OCI-LY7 (cell line): ENCODE data around the gene OPALIN. TPM values are rescaled to one million over a fixed set of nuclear protein-coding genes. Genes with fewer than 3 reads are reported as not detected.

ENCODE experiments used
- BruUV-seq: library from RNA; stranded (reverse); fragments of 400-500 nt; replicated peaks from 2 replicates; lab custom pipeline; 2021; lab: Mats Ljungman, UMichigan
- CTCF ChIA-PET: fragments of 300-600 bp; sonication (Branson Sonifier 250); formaldehyde crosslinking; loops from one replicate; lab custom pipeline; 2022; ENCODE audit warnings: antibody characterized with exemption; ENCODE audit not compliant: unreplicated experiment; lab: Charles Lee
- POLR2A ChIA-PET: fragments of 300-600 bp; sonication (Branson Sonifier 250); formaldehyde crosslinking; loops from one replicate; lab custom pipeline; 2022; ENCODE audit warnings: antibody characterized with exemption; lab: Charles Lee
- DNase-seq: peaks from one replicate; pipeline ENCODE4 v3.0.0-alpha.2; 2015; ENCODE audit warnings: low spot score
- H2AFZ ChIP-seq: fragments of 200-600 bp; sonication (generic), shearing (Covaris generic); 2 replicates; pipeline ENCODE4 v1.6.1; 2014; ENCODE audit warnings: mild to moderate bottlenecking, antibody characterized with exemption, low read length, moderate library complexity
- H3K27ac ChIP-seq: fragments of 200-600 bp; sonication (generic); 2 replicates; pipeline ENCODE4 v1.5.1; 2014; ENCODE audit warnings: mixed run types, low read depth, mild to moderate bottlenecking, moderate library complexity, low read length, inconsistent platforms; ENCODE audit not compliant: poor library complexity, severe bottlenecking
- H3K36me3 ChIP-seq: fragments of 200-600 bp; sonication (generic); 2 replicates; pipeline ENCODE4 v1.6.1; 2014; ENCODE audit warnings: mild to moderate bottlenecking, antibody characterized with exemption, low read length, moderate library complexity, mixed read lengths; ENCODE audit not compliant: insufficient read depth
- H3K4me1 ChIP-seq: fragments of 200-600 bp; sonication (generic); 2 replicates; pipeline ENCODE4 v1.5.1; 2014; ENCODE audit warnings: mild to moderate bottlenecking, low read length; ENCODE audit not compliant: insufficient read depth, poor library complexity, severe bottlenecking
- H3K4me2 ChIP-seq: fragments of 200-600 bp; sonication (generic); 2 replicates; pipeline ENCODE4 v1.6.1; 2014; ENCODE audit warnings: mild to moderate bottlenecking, low read length
- H3K4me3 ChIP-seq: fragments of 200-600 bp; sonication (generic); 2 replicates; pipeline ENCODE4 v1.5.1; 2014; ENCODE audit warnings: mild to moderate bottlenecking, low read depth, low read length; ENCODE audit not compliant: poor library complexity, severe bottlenecking
- H3K79me2 ChIP-seq: fragments of 200-600 bp; sonication (generic); 2 replicates; pipeline ENCODE4 v1.6.1; 2016; ENCODE audit warnings: low read depth, mild to moderate bottlenecking, low read length, moderate library complexity, mixed read lengths; ENCODE audit not compliant: insufficient read depth
- H3K9me2 ChIP-seq: fragments of 200-600 bp; sonication (generic); 2 replicates; pipeline ENCODE4 v1.6.1; 2016; ENCODE audit warnings: mild to moderate bottlenecking, low read length, mixed read lengths; ENCODE audit not compliant: insufficient read depth
- H3K9me3 ChIP-seq: fragments of 200-600 bp; sonication (generic); 2 replicates; pipeline ENCODE4 v1.6.1; 2014; ENCODE audit warnings: mild to moderate bottlenecking, mixed run types, low read length, mixed read lengths
- H4K20me1 ChIP-seq: fragments of 200-600 bp; sonication (generic); 2 replicates; pipeline ENCODE4 v1.6.1; 2014; ENCODE audit warnings: mild to moderate bottlenecking, antibody characterized with exemption, low read length, moderate library complexity, mixed read lengths; ENCODE audit not compliant: insufficient read depth
- CTCF ChIP-seq: fragments of 200-600 bp; sonication (generic); conservative IDR thresholded peaks from 2 replicates; pipeline ENCODE4 v1.5.1; 2014; ENCODE audit warnings: mild to moderate bottlenecking, antibody characterized with exemption, low read length, moderate library complexity, mixed read lengths
- EZH2phosphoT487 ChIP-seq: fragments of 200-600 bp; sonication (generic); IDR thresholded peaks from 2 replicates; pipeline ENCODE4 v1.6.1; 2018; ENCODE audit warnings: low read depth, borderline replicate concordance, mild to moderate bottlenecking, mixed run types, antibody characterized with exemption, low read length, moderate library complexity, mixed read lengths
- intact Hi-C: fragments of 100-400 bp; cut with micrococcal nuclease; formaldehyde crosslinking; loops from one replicate; pipeline ENCODE4 v1.10.0; 2022; ENCODE audit not compliant: unreplicated experiment
- total RNA-seq, 2 experiments: library from RNA; depleted of rRNA in 1 of 2; stranded (reverse); fragments of >200 nt in 1 of 2; shearing (Covaris generic) in 1 of 2; gene quantifications; 2 replicates each; pipeline ENCODE4 v1.2.3, GENCODE V29; 2014 to 2022

The OPALIN gene
- total RNA-seq, 2 experiments from 2014 or later: not detected

- DNase-seq: no peak
- BruUV-seq: no TSS peak
- ChIA-PET CTCF (no interaction called here), POLR2A (no interaction called here)
- no peaks in the 10 kb centered on the region for H3K36me3 ChIP-seq
- H3K27ac ChIP-seq: no peak overlapping the region
- H3K79me2 ChIP-seq: no peaks in the 10 kb centered on the region
- TF ChIP-seq CTCF (no peak), EZH2phosphoT487 (no peak)
- no peaks in the 10 kb centered on the region for H3K4me1 ChIP-seq
- H3K9me2 ChIP-seq: no peaks in the 10 kb centered on the region
- H3K4me2 ChIP-seq: no peak overlapping the region
- no peaks in the 10 kb centered on the region for H3K9me3 ChIP-seq
- H2AFZ ChIP-seq: no peak overlapping the region
- no peaks in the 10 kb centered on the region for H4K20me1 ChIP-seq
- intact Hi-C loops: no loop called here
- H3K4me3 ChIP-seq: no peak overlapping the region
These were observed 2.0 kb upstream of the OPALIN start for GRCh38 chr10:96360766-96361165.

- ChIA-PET POLR2A (no interaction called here), CTCF (no interaction called here)
- no peaks in the 10 kb centered on the region for H3K9me2 ChIP-seq
- no peaks in the 10 kb centered on the region for H3K36me3 ChIP-seq
- no TSS peak for BruUV-seq
- H3K9me3 ChIP-seq: no peaks in the 10 kb centered on the region
- no peak for DNase-seq
- no peak overlapping the region for H3K27ac ChIP-seq
- no peak overlapping the region for H3K4me3 ChIP-seq
- H2AFZ ChIP-seq: no peak overlapping the region
- no peaks in the 10 kb centered on the region for H3K4me1 ChIP-seq
- H3K4me2 ChIP-seq: no peak overlapping the region
- no peaks in the 10 kb centered on the region for H4K20me1 ChIP-seq
- TF ChIP-seq CTCF (no peak), EZH2phosphoT487 (no peak)
- no peaks in the 10 kb centered on the region for H3K79me2 ChIP-seq
- intact Hi-C loops: no loop called here
These were observed 1.5 kb upstream of the OPALIN start for GRCh38 chr10:96360331-96360730.

GRCh38 chr10:96359616-96360015, 814 bp upstream of the OPALIN start:
- H3K4me1 ChIP-seq: no peaks in the 10 kb centered on the region
- no peaks in the 10 kb centered on the region for H3K79me2 ChIP-seq
- H3K9me3 ChIP-seq: no peaks in the 10 kb centered on the region
- H3K4me2 ChIP-seq: no peak overlapping the region
- H2AFZ ChIP-seq: no peak overlapping the region
- ChIA-PET CTCF (no interaction called here), POLR2A (no interaction called here)
- DNase-seq: no peak
- H3K36me3 ChIP-seq: no peaks in the 10 kb centered on the region
- no peaks in the 10 kb centered on the region for H3K9me2 ChIP-seq
- intact Hi-C loops: no loop called here
- no peak overlapping the region for H3K4me3 ChIP-seq
- no TSS peak for BruUV-seq
- no peaks in the 10 kb centered on the region for H4K20me1 ChIP-seq
- H3K27ac ChIP-seq: no peak overlapping the region
- TF ChIP-seq CTCF (no peak), EZH2phosphoT487 (no peak)
